Activated B cell treated with CpG ODN at 0.5 μM for 24 hours (primary cell): Measurements from ENCODE around the gene DCAKD. TPM values are rescaled to one million over a fixed set of nuclear protein-coding genes. Genes with fewer than 3 reads are reported as not detected.

Experiments
- ATAC-seq: fragments of 200-7000 bp; cut with Tn5 transposase; one replicate; pipeline ENCODE4 v1.10.0; 2021; ENCODE audit warnings: low read depth, mild to moderate bottlenecking, moderate library complexity
- CTCF ChIA-PET: fragments of 350-600 bp; sonication (Branson Sonifier 250); formaldehyde crosslinking; loops from one replicate; lab custom pipeline; 2021; ENCODE audit warnings: antibody characterized with exemption; lab: Charles Lee
- POLR2A ChIA-PET: fragments of 350-600 bp; sonication (Branson Sonifier 250); formaldehyde crosslinking; loops from one replicate; lab custom pipeline; 2021; ENCODE audit warnings: antibody characterized with exemption; lab: Charles Lee
- DNase-seq: peaks from one replicate; pipeline ENCODE4 v3.0.0; 2022
- H3K27ac Mint-ChIP-seq: one replicate; pipeline ENCODE4 v1.8.0; 2020; ENCODE audit warnings: mixed read lengths
- H3K27me3 Mint-ChIP-seq: one replicate; pipeline ENCODE4 v1.8.0; 2021; ENCODE audit warnings: mixed read lengths
- H3K36me3 Mint-ChIP-seq: one replicate; pipeline ENCODE4 v1.8.0; 2021; ENCODE audit warnings: low read depth, mixed read lengths
- H3K4me1 Mint-ChIP-seq: one replicate; pipeline ENCODE4 v1.8.0; 2021; ENCODE audit warnings: mixed read lengths
- H3K4me3 Mint-ChIP-seq: one replicate; pipeline ENCODE4 v1.8.0; 2020; ENCODE audit warnings: mild to moderate bottlenecking, mixed read lengths
- H3K9me3 Mint-ChIP-seq: one replicate; pipeline ENCODE4 v1.8.0; 2020; ENCODE audit warnings: mixed read lengths
- CTCF ChIP-seq: fragments of 200-600 bp; IDR thresholded peaks from one replicate; pipeline ENCODE4 v1.8.0; 2022; ENCODE audit warnings: antibody characterized with exemption, mild to moderate bottlenecking
- intact Hi-C: fragments of 100-400 bp; cut with micrococcal nuclease; formaldehyde crosslinking; loops from one replicate; pipeline ENCODE4 v1.15.1; 2024
- total RNA-seq: library from RNA; stranded (reverse); gene quantifications from 2 replicates; pipeline ENCODE4 v1.2.3, GENCODE V29; 2022

The DCAKD gene
- total RNA-seq, 1 donor from 2014 or later = 15.6 TPM

- no peak overlapping the region for H3K4me3 Mint-ChIP-seq
- ChIA-PET POLR2A (no interaction called here), CTCF (no interaction called here)
- H3K9me3 Mint-ChIP-seq = no peaks in the 10 kb centered on the region
- no peaks in the 10 kb centered on the region for H3K4me1 Mint-ChIP-seq
- no peak for DNase-seq
- intact Hi-C loops = no loop called here
- no peak for TF ChIP-seq CTCF
- no peak for ATAC-seq
- H3K36me3 Mint-ChIP-seq = peaks cover 79% of the 10 kb centered on the region
- no peaks in the 10 kb centered on the region for H3K27me3 Mint-ChIP-seq
- no peak overlapping the region for H3K27ac Mint-ChIP-seq
Measured at GRCh38 chr17:45088741-45089140, 37.3 kb upstream of the DCAKD start.

GRCh38 chr17:45087978-45088377 lies 36.5 kb upstream of the DCAKD start:
- H3K4me3 Mint-ChIP-seq = no peak overlapping the region
- H3K27me3 Mint-ChIP-seq = no peaks in the 10 kb centered on the region
- peaks cover 77% of the 10 kb centered on the region for H3K36me3 Mint-ChIP-seq
- no peak for TF ChIP-seq CTCF
- ChIA-PET CTCF (interaction anchor here (1.1 kb wide), 1 partner anchor 11 kb away, joined by 3 read pairs; no protein-coding TSS in a partner anchor), POLR2A (interaction anchor here (0.5 kb wide), 1 partner anchor 221 kb away, joined by 7 read pairs; no protein-coding TSS in a partner anchor)
- ATAC-seq (no peak), DNase-seq (no peak)
- H3K9me3 Mint-ChIP-seq = no peaks in the 10 kb centered on the region
- H3K4me1 Mint-ChIP-seq = no peaks in the 10 kb centered on the region
- H3K27ac Mint-ChIP-seq = no peak overlapping the region
- intact Hi-C loops = no loop called here

DNA sequence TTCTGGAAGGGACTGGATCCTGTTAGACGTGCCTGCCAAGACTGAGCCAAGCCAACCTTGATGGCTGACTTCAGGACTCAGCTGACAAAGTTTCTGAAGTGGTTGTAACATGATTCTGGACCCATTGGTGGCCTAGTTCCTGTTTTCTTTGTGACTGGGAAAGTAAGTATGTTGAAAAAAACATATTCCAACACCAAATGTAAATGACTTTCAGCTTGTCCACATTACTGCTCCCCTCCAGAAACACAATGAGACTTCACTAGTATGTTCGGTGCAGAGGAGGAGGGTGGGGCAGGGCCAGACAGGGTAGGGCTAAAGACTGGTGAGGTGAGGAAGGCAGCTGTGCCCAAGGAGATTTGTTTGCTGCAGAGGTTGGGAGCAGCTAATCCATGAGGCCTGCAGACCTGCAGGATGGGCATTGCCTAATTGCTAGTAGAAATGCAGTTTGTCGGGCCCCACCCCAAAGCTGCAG lies 36.1 kb upstream of the DCAKD start:
- Mint-ChIP-seq H3K27me3 (no peaks in the 10 kb centered on the region), H3K4me1 (no peaks in the 10 kb centered on the region), H3K27ac (no peak overlapping the region), H3K9me3 (no peaks in the 10 kb centered on the region), H3K4me3 (no peak overlapping the region), H3K36me3 (peaks cover 74% of the 10 kb centered on the region)
- no peak for ATAC-seq
- ChIA-PET CTCF (interaction anchor here (1.1 kb wide), 1 partner anchor 12 kb away, joined by 3 read pairs; no protein-coding TSS in a partner anchor), POLR2A (no interaction called here)
- no peak for TF ChIP-seq CTCF
- intact Hi-C loops = no loop called here
- DNase-seq = no peak

DNA sequence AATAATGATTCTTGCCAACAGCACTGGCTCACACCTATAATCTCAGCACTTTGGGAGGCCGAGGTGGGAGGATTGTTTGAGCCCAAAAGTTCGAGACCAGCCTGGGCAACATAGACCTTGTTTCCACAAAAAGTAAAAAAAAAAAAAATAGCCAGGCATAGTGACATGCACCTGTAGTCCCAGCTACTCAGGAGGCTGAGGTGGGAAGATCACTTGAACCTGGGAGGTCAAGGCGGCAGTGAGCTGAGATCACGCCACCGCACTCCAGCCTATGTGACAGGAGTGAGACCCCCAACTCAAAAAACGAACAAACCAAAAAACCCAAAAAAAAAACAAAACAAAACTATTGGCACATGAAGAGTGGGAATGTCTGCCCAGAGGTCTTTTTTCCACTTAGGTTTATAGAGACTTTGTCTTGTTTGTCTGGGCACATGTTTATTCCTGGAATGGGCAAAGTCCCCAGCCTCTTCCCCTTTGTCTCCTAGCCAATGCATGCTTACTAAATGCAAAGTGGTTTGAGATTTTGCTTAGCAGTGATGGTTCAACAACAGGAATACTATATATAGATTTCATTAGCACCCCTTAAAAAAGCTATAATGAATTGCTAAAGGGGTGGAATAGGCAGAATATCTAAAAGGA lies 35.6 kb upstream of the DCAKD start:
- intact Hi-C loops = no loop called here
- Mint-ChIP-seq H3K4me3 (no peak overlapping the region), H3K36me3 (peaks cover 72% of the 10 kb centered on the region), H3K9me3 (no peaks in the 10 kb centered on the region), H3K4me1 (no peaks in the 10 kb centered on the region), H3K27ac (no peak overlapping the region), H3K27me3 (no peaks in the 10 kb centered on the region)
- ATAC-seq (no peak), DNase-seq (no peak)
- TF ChIP-seq CTCF = no peak
- POLR2A ChIA-PET = no interaction called here
- CTCF ChIA-PET = interaction anchor here (1.1 kb wide), 1 partner anchor 12 kb away, joined by 3 read pairs; no protein-coding TSS in a partner anchor

- no peak for TF ChIP-seq CTCF
- ChIA-PET POLR2A (no interaction called here), CTCF (interaction anchor here (1.3 kb wide), 1 partner anchor 10 kb away, joined by 3 read pairs; no protein-coding TSS in a partner anchor)
- ATAC-seq (no peak), DNase-seq (no peak)
- intact Hi-C loops = no loop called here
- Mint-ChIP-seq H3K36me3 (peaks cover 73% of the 10 kb centered on the region), H3K27ac (no peak overlapping the region), H3K9me3 (no peaks in the 10 kb centered on the region), H3K4me3 (no peak overlapping the region), H3K27me3 (no peaks in the 10 kb centered on the region), H3K4me1 (no peaks in the 10 kb centered on the region)
Measured at GRCh38 chr17:45086391-45086790, 35.0 kb upstream of the DCAKD start.
